Neural progenitor cell (in vitro differentiated cells): ENCODE results near the gene ARHGAP23. TPM values are rescaled to one million over a fixed set of nuclear protein-coding genes. Genes with fewer than 3 reads are reported as not detected.

ENCODE experiments used
- DNase-seq: peaks from one replicate; pipeline ENCODE4 v3.0.0-alpha.2; 2016; ENCODE audit warnings: low spot score
- H2AFZ ChIP-seq: fragments of 200-600 bp; sonication (generic); replicated peaks from 2 replicates; pipeline ENCODE4 v1.6.1; 2016; ENCODE audit warnings: antibody characterized with exemption
- H3F3A ChIP-seq: fragments of 200-600 bp; sonication (generic); 2 replicates; pipeline ENCODE4 v1.6.1; 2016; ENCODE audit warnings: antibody characterized with exemption, low read depth
- H3K27ac ChIP-seq: fragments of 200-600 bp; sonication (generic); 2 replicates; pipeline ENCODE4 v1.5.1; 2016; ENCODE audit warnings: mild to moderate bottlenecking
- H3K27me3 ChIP-seq: fragments of 200-600 bp; sonication (generic); 2 replicates; pipeline ENCODE4 v1.6.1; 2016; ENCODE audit warnings: mild to moderate bottlenecking, moderate library complexity
- H3K36me3 ChIP-seq: fragments of 200-600 bp; sonication (generic); 2 replicates; pipeline ENCODE4 v1.5.1; 2016
- H3K4me1 ChIP-seq: fragments of 200-600 bp; sonication (generic); 2 replicates; pipeline ENCODE4 v1.6.1; 2016; ENCODE audit warnings: mixed run types
- H3K4me2 ChIP-seq: fragments of 200-600 bp; sonication (generic); 2 replicates; pipeline ENCODE4 v1.6.1; 2016
- H3K4me3 ChIP-seq: fragments of 200-600 bp; sonication (generic); 2 replicates; pipeline ENCODE4 v1.5.1; 2016
- H3K79me2 ChIP-seq: fragments of 200-600 bp; sonication (generic); 2 replicates; pipeline ENCODE4 v1.6.1; 2016; ENCODE audit warnings: low read depth
- H3K9ac ChIP-seq: fragments of 200-600 bp; sonication (generic); 2 replicates; pipeline ENCODE4 v1.6.1; 2016
- H3K9me3 ChIP-seq: fragments of 200-600 bp; sonication (generic); 2 replicates; pipeline ENCODE4 v1.5.1; 2016; ENCODE audit warnings: low read depth
- H4K20me1 ChIP-seq: fragments of 200-600 bp; sonication (generic); 2 replicates; pipeline ENCODE4 v1.6.1; 2016; ENCODE audit warnings: low read depth
- H3K27ac Mint-ChIP-seq: 3 replicates; pipeline ENCODE4 v1.8.0; 2021; ENCODE audit warnings: mixed read lengths
- H3K27me3 Mint-ChIP-seq: 2 replicates; pipeline ENCODE4 v1.8.0; 2022; ENCODE audit warnings: low read depth, mild to moderate bottlenecking, inconsistent platforms, moderate library complexity, mixed read lengths; ENCODE audit not compliant: insufficient read depth
- H3K36me3 Mint-ChIP-seq: 3 replicates; pipeline ENCODE4 v1.8.0; 2021; ENCODE audit warnings: mixed read lengths
- H3K4me1 Mint-ChIP-seq: 3 replicates; pipeline ENCODE4 v1.8.0; 2021; ENCODE audit warnings: mixed read lengths
- H3K4me3 Mint-ChIP-seq: 3 replicates; pipeline ENCODE4 v1.8.0; 2021; ENCODE audit warnings: mild to moderate bottlenecking, moderate library complexity, mixed read lengths
- H3K9me3 Mint-ChIP-seq: 3 replicates; pipeline ENCODE4 v1.8.0; 2020; ENCODE audit warnings: mixed read lengths
- EZH2 ChIP-seq: fragments of 200-600 bp; sonication (generic); IDR thresholded peaks from 2 replicates; pipeline ENCODE4 v1.6.1; 2017; ENCODE audit warnings: antibody characterized with exemption, mild to moderate bottlenecking, moderate library complexity
- EZH2phosphoT487 ChIP-seq: fragments of 200-600 bp; sonication (generic); IDR thresholded peaks from 2 replicates; pipeline ENCODE4 v1.6.1; 2017; ENCODE audit warnings: antibody characterized with exemption
- total RNA-seq: library from RNA; depleted of rRNA; stranded (reverse); fragments of >200 nt; gene quantifications from 2 replicates; pipeline ENCODE4 v1.2.3, GENCODE V29; 2015; ENCODE audit warnings: low replicate concordance
- TF ChIP-seq, protein P1 (sequence below): fragments of 200-600 bp; sonication (generic); IDR thresholded peaks from 2 replicates; pipeline ENCODE4 v1.5.1; 2017; ENCODE audit warnings: antibody characterized with exemption, mild to moderate bottlenecking

ARHGAP23 gene
- total RNA-seq, 1 donor from 2014 or later: 6.1 TPM

DNA sequence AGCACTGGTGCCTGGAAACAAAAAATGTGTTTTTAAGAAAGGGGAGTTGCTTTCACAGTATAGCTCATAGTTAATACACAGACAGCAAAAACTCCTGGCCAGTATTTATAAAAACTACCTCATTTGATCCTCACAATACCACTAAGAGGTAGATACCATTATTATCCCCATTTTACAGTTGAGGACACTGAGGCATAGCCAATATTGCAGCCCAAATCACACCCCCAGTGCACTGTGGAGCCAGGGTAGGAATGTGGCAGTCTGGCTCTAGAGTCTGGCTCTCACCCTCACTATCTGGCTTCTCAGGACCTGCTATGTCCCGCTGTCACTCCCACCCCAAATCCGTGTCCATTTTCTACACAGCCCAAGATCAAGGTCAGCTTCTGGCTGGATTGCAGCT, 2.6 kb downstream of the ARHGAP23 start:
- H3K4me3 Mint-ChIP-seq: no peak overlapping the region
- H3K27ac ChIP-seq: no peak overlapping the region

DNA sequence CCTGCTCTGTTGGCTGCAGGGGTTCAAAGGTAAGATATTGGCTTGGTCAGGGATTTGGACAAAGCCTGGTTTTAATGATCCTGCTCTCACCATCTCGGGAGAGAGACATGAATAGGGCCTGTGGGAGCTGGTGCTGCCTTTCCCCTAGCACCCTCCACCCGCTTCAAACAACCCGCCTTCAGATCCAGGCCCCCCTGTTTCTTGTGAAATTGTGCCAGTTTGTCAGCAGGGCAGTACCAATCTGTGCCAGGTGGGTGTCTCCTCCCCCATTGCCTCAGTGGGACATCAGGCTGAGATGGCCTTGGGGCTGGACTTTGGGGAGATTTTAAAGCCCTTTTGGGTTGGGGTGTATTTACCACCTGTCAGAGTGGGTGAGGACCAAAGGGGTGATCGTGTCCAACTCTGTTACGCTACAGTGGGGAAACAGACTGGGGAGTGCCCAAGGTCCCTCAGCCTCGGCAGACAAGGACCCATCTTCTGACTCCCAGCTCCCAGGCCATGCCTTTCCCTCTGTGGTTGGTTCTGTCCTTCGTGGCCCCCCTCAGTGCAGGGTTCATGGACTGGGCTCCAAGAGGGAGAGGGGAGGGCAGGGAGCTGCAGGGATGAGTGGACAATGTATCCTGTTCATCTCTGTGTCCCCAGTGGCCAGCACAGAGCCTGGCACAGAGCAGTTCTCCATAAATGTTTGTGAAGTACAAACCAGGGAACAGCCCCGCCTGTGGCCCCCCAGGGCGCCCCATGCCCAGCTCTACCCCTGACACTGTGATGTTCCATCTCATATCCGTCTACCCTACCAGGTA, 3.3 kb downstream of the ARHGAP23 start:
- Histone ChIP-seq H3K36me3 (no peaks in the 10 kb centered on the region), H3K4me2 (no peak overlapping the region), H2AFZ (no peak overlapping the region), H3K27ac (no peak overlapping the region), H4K20me1 (peaks cover 3% of the 10 kb centered on the region), H3K9me3 (no peaks in the 10 kb centered on the region), H3K4me3 (no peak overlapping the region), H3F3A (peaks cover 31% of the 10 kb centered on the region), H3K9ac (no peak overlapping the region), H3K79me2 (peaks cover 6% of the 10 kb centered on the region), H3K4me1 (peaks cover 23% of the 10 kb centered on the region), H3K27me3 (peaks cover 14% of the 10 kb centered on the region)
- no peaks in the 10 kb centered on the region for H3K9me3 Mint-ChIP-seq
- peaks cover 26% of the 10 kb centered on the region for H3K4me1 Mint-ChIP-seq
- peaks cover 21% of the 10 kb centered on the region for H3K27me3 Mint-ChIP-seq
- no peaks in the 10 kb centered on the region for H3K36me3 Mint-ChIP-seq
- no peak for DNase-seq
- TF ChIP-seq, protein P1, sequence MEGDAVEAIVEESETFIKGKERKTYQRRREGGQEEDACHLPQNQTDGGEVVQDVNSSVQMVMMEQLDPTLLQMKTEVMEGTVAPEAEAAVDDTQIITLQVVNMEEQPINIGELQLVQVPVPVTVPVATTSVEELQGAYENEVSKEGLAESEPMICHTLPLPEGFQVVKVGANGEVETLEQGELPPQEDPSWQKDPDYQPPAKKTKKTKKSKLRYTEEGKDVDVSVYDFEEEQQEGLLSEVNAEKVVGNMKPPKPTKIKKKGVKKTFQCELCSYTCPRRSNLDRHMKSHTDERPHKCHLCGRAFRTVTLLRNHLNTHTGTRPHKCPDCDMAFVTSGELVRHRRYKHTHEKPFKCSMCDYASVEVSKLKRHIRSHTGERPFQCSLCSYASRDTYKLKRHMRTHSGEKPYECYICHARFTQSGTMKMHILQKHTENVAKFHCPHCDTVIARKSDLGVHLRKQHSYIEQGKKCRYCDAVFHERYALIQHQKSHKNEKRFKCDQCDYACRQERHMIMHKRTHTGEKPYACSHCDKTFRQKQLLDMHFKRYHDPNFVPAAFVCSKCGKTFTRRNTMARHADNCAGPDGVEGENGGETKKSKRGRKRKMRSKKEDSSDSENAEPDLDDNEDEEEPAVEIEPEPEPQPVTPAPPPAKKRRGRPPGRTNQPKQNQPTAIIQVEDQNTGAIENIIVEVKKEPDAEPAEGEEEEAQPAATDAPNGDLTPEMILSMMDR: no peak
- TF ChIP-seq EZH2phosphoT487 (no peak), EZH2 (no peak)
- no peak overlapping the region for H3K27ac Mint-ChIP-seq
- H3K4me3 Mint-ChIP-seq: no peak overlapping the region

More for the DNA sequence above, 2.6 kb downstream of the ARHGAP23 start:
- no peaks in the 10 kb centered on the region for H3K9me3 ChIP-seq
- Mint-ChIP-seq H3K36me3 (no peaks in the 10 kb centered on the region), H3K9me3 (no peaks in the 10 kb centered on the region), H3K27me3 (peaks cover 21% of the 10 kb centered on the region), H3K4me1 (peaks cover 24% of the 10 kb centered on the region), H3K27ac (no peak overlapping the region)
- peaks cover 3% of the 10 kb centered on the region for H4K20me1 ChIP-seq
- no peak overlapping the region for H2AFZ ChIP-seq
- H3K4me2 ChIP-seq: no peak overlapping the region
- H3K9ac ChIP-seq: no peak overlapping the region
- peaks cover 32% of the 10 kb centered on the region for H3F3A ChIP-seq
- DNase-seq: no peak
- no peak overlapping the region for H3K4me3 ChIP-seq
- TF ChIP-seq EZH2phosphoT487 (no peak), EZH2 (no peak)
- TF ChIP-seq, protein P1: no peak
- peaks cover 6% of the 10 kb centered on the region for H3K79me2 ChIP-seq
- H3K36me3 ChIP-seq: no peaks in the 10 kb centered on the region
- peaks cover 14% of the 10 kb centered on the region for H3K27me3 ChIP-seq
- H3K4me1 ChIP-seq: peaks cover 20% of the 10 kb centered on the region

DNA sequence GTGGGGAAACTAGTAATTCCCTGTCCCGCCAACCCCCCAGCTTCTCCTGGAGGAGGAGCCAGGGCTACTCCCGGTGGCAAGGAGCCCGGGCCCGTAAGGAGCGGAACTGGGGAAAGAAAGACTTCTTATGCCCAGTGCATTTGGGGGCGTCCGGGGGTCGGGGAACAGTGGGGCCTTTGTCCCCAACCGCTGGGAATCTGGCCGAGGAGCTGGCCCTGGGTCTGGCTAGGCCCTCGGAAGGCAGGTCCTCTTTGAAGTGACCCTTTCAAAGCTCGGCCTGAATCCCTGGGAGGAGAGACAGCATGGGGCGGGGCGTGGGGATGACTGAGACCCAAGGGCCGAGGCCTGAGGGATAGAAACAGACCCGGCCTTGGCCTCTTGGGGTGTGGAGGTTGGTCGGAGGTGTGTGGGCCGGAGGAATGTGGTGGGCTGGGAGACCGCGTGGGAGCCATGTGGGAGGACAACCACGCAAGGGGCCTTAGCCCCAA, 6.0 kb downstream of the ARHGAP23 start:
- no peak for DNase-seq
- peaks cover 17% of the 10 kb centered on the region for H3K27me3 Mint-ChIP-seq
- H3K79me2 ChIP-seq: peaks cover 6% of the 10 kb centered on the region
- H3K9me3 Mint-ChIP-seq: peaks cover 2% of the 10 kb centered on the region
- H3K4me1 Mint-ChIP-seq: peaks cover 18% of the 10 kb centered on the region
- no peak overlapping the region for H3K27ac Mint-ChIP-seq
- H3K9ac ChIP-seq: no peak overlapping the region
- no peak overlapping the region for H3K4me2 ChIP-seq
- H3K27me3 ChIP-seq: no peaks in the 10 kb centered on the region
- peaks cover 3% of the 10 kb centered on the region for H4K20me1 ChIP-seq
- peak overlapping the region; percentile 21 for H3K4me3 Mint-ChIP-seq
- no peaks in the 10 kb centered on the region for H3K36me3 Mint-ChIP-seq
- H3K27ac ChIP-seq: no peak overlapping the region
- H3K4me1 ChIP-seq: peaks cover 10% of the 10 kb centered on the region
- no peak overlapping the region for H3K4me3 ChIP-seq
- no peaks in the 10 kb centered on the region for H3K9me3 ChIP-seq
- H2AFZ ChIP-seq: no peak overlapping the region
- H3F3A ChIP-seq: peaks cover 12% of the 10 kb centered on the region
- TF ChIP-seq EZH2phosphoT487 (no peak), EZH2 (no peak)
- TF ChIP-seq, protein P1: no peak
- no peaks in the 10 kb centered on the region for H3K36me3 ChIP-seq
